Subcutaneous abdominal adipose tissue (tissue), 5 donors: ENCODE results near the gene ITGBL1.

Source experiments
- H3K27ac ChIP-seq: one replicate; pipeline ENCODE4 v1.7.0; 2013; ENCODE audit warnings: low read depth, mild to moderate bottlenecking, inconsistent platforms, low read length, moderate library complexity
- H3K27me3 ChIP-seq, 5 donors: one replicate each; pipeline ENCODE4 v1.7.0; 2013; ENCODE audit warnings: low read length in 5 of 5, inconsistent platforms in 1 of 5; ENCODE audit not compliant: control insufficient read depth in 5 of 5, insufficient read depth in 4 of 5
- H3K36me3 ChIP-seq, 5 donors: one replicate each; pipeline ENCODE4 v1.7.0; 2013; ENCODE audit warnings: low read length in 5 of 5; ENCODE audit not compliant: control insufficient read depth in 5 of 5, insufficient read depth in 5 of 5
- H3K4me1 ChIP-seq, 5 donors: one replicate each; pipeline ENCODE4 v1.7.0; 2013; ENCODE audit warnings: low read length in 5 of 5, mild to moderate bottlenecking in 3 of 5, moderate library complexity in 1 of 5; ENCODE audit not compliant: control insufficient read depth in 5 of 5, insufficient read depth in 5 of 5
- H3K4me3 ChIP-seq, 5 donors: one replicate each; pipeline ENCODE4 v1.7.0; 2013; ENCODE audit warnings: low read length in 5 of 5, low read depth in 1 of 5
- H3K9ac ChIP-seq, 5 donors: one replicate each; pipeline ENCODE4 v1.7.0; 2013; ENCODE audit warnings: low read length in 5 of 5, mild to moderate bottlenecking in 4 of 5, moderate library complexity in 3 of 5
- H3K9me3 ChIP-seq, 5 donors: one replicate each; pipeline ENCODE4 v1.7.0; 2013; ENCODE audit warnings: low read length in 5 of 5; ENCODE audit not compliant: control insufficient read depth in 5 of 5
- donor health status: healthy.
- donor health status: healthy.
- donor health status: healthy.
- donor health status: healthy.
- donor health status: healthy.

The ITGBL1 gene

GRCh38 chr13:101450749-101451130 is 1.7 kb upstream of the ITGBL1 start:
- Histone ChIP-seq H3K9ac (no peak overlapping the region), H3K27ac (no peak overlapping the region), H3K9me3 (no peaks in the 10 kb centered on the region), H3K27me3 (peaks cover 0 to 9% (median 0%) of the 10 kb centered on the region in 5 donors), H3K4me3 (no peak overlapping the region), H3K36me3 (no peaks in the 10 kb centered on the region), H3K4me1 (peaks cover 0 to 17% (median 13%) of the 10 kb centered on the region in 5 donors)

GRCh38 chr13:101451641-101452040 is 834 bp upstream of the ITGBL1 start:
- Histone ChIP-seq H3K27ac (no peak overlapping the region), H3K4me3 (no peak overlapping the region), H3K9ac (no peak overlapping the region), H3K9me3 (no peaks in the 10 kb centered on the region), H3K4me1 (peaks cover 0 to 17% (median 13%) of the 10 kb centered on the region in 5 donors), H3K36me3 (no peaks in the 10 kb centered on the region), H3K27me3 (peaks cover 0 to 9% (median 0%) of the 10 kb centered on the region in 5 donors)

- H3K9ac ChIP-seq = peak overlapping the region in 1 of 5 donors; percentile 16
- H3K4me3 ChIP-seq = peak overlapping the region; percentile 50 to 73 (median 67)
- H3K27me3 ChIP-seq = peaks cover 0 to 9% (median 0%) of the 10 kb centered on the region in 5 donors
- H3K36me3 ChIP-seq = no peaks in the 10 kb centered on the region
- peaks cover 0 to 17% (median 13%) of the 10 kb centered on the region in 5 donors for H3K4me1 ChIP-seq
- no peak overlapping the region for H3K27ac ChIP-seq
- H3K9me3 ChIP-seq = no peaks in the 10 kb centered on the region
Observed at GRCh38 chr13:101453784-101454201, 1.3 kb downstream of the ITGBL1 start.

- no peak overlapping the region for H3K27ac ChIP-seq
- no peaks in the 10 kb centered on the region for H3K9me3 ChIP-seq
- H3K4me1 ChIP-seq = peaks cover 0 to 17% (median 13%) of the 10 kb centered on the region in 5 donors
- H3K9ac ChIP-seq = no peak overlapping the region
- peaks cover 0 to 9% (median 0%) of the 10 kb centered on the region in 5 donors for H3K27me3 ChIP-seq
- H3K36me3 ChIP-seq = no peaks in the 10 kb centered on the region
- no peak overlapping the region for H3K4me3 ChIP-seq
Observed at GRCh38 chr13:101454767-101455166, 2.3 kb downstream of the ITGBL1 start.

GRCh38 chr13:101455863-101456262 is 3.4 kb downstream of the ITGBL1 start:
- Histone ChIP-seq H3K9ac (no peak overlapping the region), H3K4me3 (no peak overlapping the region), H3K9me3 (no peaks in the 10 kb centered on the region), H3K27ac (no peak overlapping the region), H3K27me3 (peaks cover 0 to 9% (median 0%) of the 10 kb centered on the region in 5 donors), H3K4me1 (peaks cover 0 to 17% (median 13%) of the 10 kb centered on the region in 5 donors), H3K36me3 (no peaks in the 10 kb centered on the region)

GRCh38 chr13:101457176-101457575 is 4.7 kb downstream of the ITGBL1 start:
- H3K4me1 ChIP-seq = peaks cover 0 to 17% (median 13%) of the 10 kb centered on the region in 5 donors
- peaks cover 0 to 9% (median 0%) of the 10 kb centered on the region in 5 donors for H3K27me3 ChIP-seq

GRCh38 chr13:101465877-101466276 is 13.4 kb downstream of the ITGBL1 start:
- Histone ChIP-seq H3K27ac (no peak overlapping the region), H3K27me3 (no peaks in the 10 kb centered on the region), H3K4me1 (no peaks in the 10 kb centered on the region), H3K36me3 (no peaks in the 10 kb centered on the region), H3K9me3 (no peaks in the 10 kb centered on the region), H3K4me3 (no peak overlapping the region), H3K9ac (no peak overlapping the region)

More at GRCh38 chr13:101457176-101457575, 4.7 kb downstream of the ITGBL1 start:
- Histone ChIP-seq H3K27ac (no peak overlapping the region), H3K9ac (no peak overlapping the region), H3K9me3 (no peaks in the 10 kb centered on the region), H3K4me3 (no peak overlapping the region), H3K36me3 (no peaks in the 10 kb centered on the region)

GRCh38 chr13:101467415-101467814 is 14.9 kb downstream of the ITGBL1 start:
- no peaks in the 10 kb centered on the region for H3K9me3 ChIP-seq
- H3K27me3 ChIP-seq = no peaks in the 10 kb centered on the region
- no peaks in the 10 kb centered on the region for H3K36me3 ChIP-seq
- H3K4me1 ChIP-seq = no peaks in the 10 kb centered on the region
- no peak overlapping the region for H3K27ac ChIP-seq
- no peak overlapping the region for H3K4me3 ChIP-seq
- H3K9ac ChIP-seq = no peak overlapping the region

GRCh38 chr13:101473458-101473857 is 21.0 kb downstream of the ITGBL1 start:
- Histone ChIP-seq H3K27me3 (no peaks in the 10 kb centered on the region), H3K27ac (no peak overlapping the region), H3K4me1 (no peaks in the 10 kb centered on the region), H3K9me3 (no peaks in the 10 kb centered on the region), H3K4me3 (no peak overlapping the region), H3K9ac (no peak overlapping the region), H3K36me3 (no peaks in the 10 kb centered on the region)

- H3K36me3 ChIP-seq = no peaks in the 10 kb centered on the region
- no peak overlapping the region for H3K4me3 ChIP-seq
- H3K27ac ChIP-seq = no peak overlapping the region
- H3K27me3 ChIP-seq = no peaks in the 10 kb centered on the region
- H3K9me3 ChIP-seq = no peaks in the 10 kb centered on the region
- no peak overlapping the region for H3K9ac ChIP-seq
- no peaks in the 10 kb centered on the region for H3K4me1 ChIP-seq
Observed at GRCh38 chr13:101474419-101474957, 22.0 kb downstream of the ITGBL1 start.
